K562 (cell line): ENCODE results near the gene UBE2D2. TPM values are rescaled to one million over a fixed set of nuclear protein-coding genes. Genes with fewer than 3 reads are reported as not detected.
A peak's percentile ranks its signal among the peaks of the same experiment; 100 is the strongest.

Source experiments
- ARID4B ChIP-seq: sonication (generic); formaldehyde crosslinking; IDR thresholded peaks from 2 replicates; pipeline ENCODE4 v1.8.0; 2022; ENCODE audit warnings: mild to moderate bottlenecking, missing genetic modification reagents
- DPF2 ChIP-seq: fragments of 450-650 bp; IDR thresholded peaks from 2 replicates; pipeline ENCODE4 v1.6.1; 2016
- EP400 ChIP-seq: fragments of 450-650 bp; IDR thresholded peaks from 2 replicates; pipeline ENCODE4 v1.6.1; 2017; ENCODE audit warnings: antibody characterized with exemption, mild to moderate bottlenecking, moderate library complexity
- FOXP1 ChIP-seq: sonication (generic); formaldehyde crosslinking; IDR thresholded peaks from 2 replicates; pipeline ENCODE4 v1.8.0; 2022; ENCODE audit warnings: mild to moderate bottlenecking, missing genetic modification reagents
- KLF6 ChIP-seq: fragments of 250-450 bp; sonication (Bioruptor Pico); IDR thresholded peaks from 2 replicates; pipeline ENCODE4 v1.4.0; 2020; ENCODE audit warnings: mild to moderate bottlenecking, moderate library complexity, borderline replicate concordance
- NCOA4 ChIP-seq: fragments of 450-650 bp; IDR thresholded peaks from 2 replicates; pipeline ENCODE4 v1.6.1; 2018; ENCODE audit warnings: mild to moderate bottlenecking; ENCODE audit not compliant: partially characterized antibody
- PML ChIP-seq: IDR thresholded peaks from 2 replicates; pipeline ENCODE4 v1.6.1; 2012; ENCODE audit warnings: low read length, inconsistent platforms
- POLR2B ChIP-seq: fragments of 450-650 bp; IDR thresholded peaks from 2 replicates; pipeline ENCODE4 v1.6.1; 2018; ENCODE audit warnings: low read depth; ENCODE audit not compliant: partially characterized antibody
- RAD51 ChIP-seq: fragments of 450-650 bp; IDR thresholded peaks from 2 replicates; pipeline ENCODE4 v1.7.1; 2016; ENCODE audit warnings: low read depth, mild to moderate bottlenecking, borderline replicate concordance
- RBM34 ChIP-seq: fragments of 200-400 bp; formaldehyde crosslinking; IDR thresholded peaks from 2 replicates; pipeline ENCODE4 v1.6.1; 2018; ENCODE audit warnings: low read length, borderline replicate concordance; ENCODE audit not compliant: insufficient read depth
- RBM39 ChIP-seq: fragments of 200-400 bp; formaldehyde crosslinking; optimal IDR thresholded peaks from 2 replicates; pipeline ENCODE3; 2018; ENCODE audit warnings: low read depth, low read length
- SRSF3 ChIP-seq: fragments of 200-400 bp; formaldehyde crosslinking; IDR thresholded peaks from 2 replicates; pipeline ENCODE4 v1.6.1; 2016; ENCODE audit warnings: mild to moderate bottlenecking, low read length, moderate library complexity; ENCODE audit not compliant: insufficient read depth
- TEAD2 ChIP-seq: fragments of 450-650 bp; IDR thresholded peaks from 2 replicates; pipeline ENCODE4 v1.6.1; 2016; ENCODE audit warnings: missing genetic modification characterization, control low read depth, missing compliant biosample characterization
- THRA ChIP-seq: fragments of 450-650 bp; IDR thresholded peaks from 2 replicates; pipeline ENCODE4 v1.6.1; 2017; ENCODE audit warnings: mild to moderate bottlenecking, moderate library complexity
- VEZF1 ChIP-seq: fragments of 200-800 bp; sonication (Bioruptor generic); IDR thresholded peaks from 2 replicates; pipeline ENCODE4 v1.6.1; 2017; ENCODE audit warnings: missing genetic modification characterization, missing compliant biosample characterization
- ZBTB9 ChIP-seq: fragments of 450-650 bp; formaldehyde crosslinking; IDR thresholded peaks from 2 replicates; pipeline ENCODE4 v1.4.0; 2020; ENCODE audit warnings: mild to moderate bottlenecking, moderate library complexity
- ZKSCAN8 ChIP-seq: fragments of 200-800 bp; sonication (Bioruptor generic); IDR thresholded peaks from 2 replicates; pipeline ENCODE4 v1.6.1; 2016; ENCODE audit warnings: missing genetic modification characterization, missing compliant biosample characterization
- ZNF561 ChIP-seq: fragments of 450-650 bp; formaldehyde crosslinking; conservative IDR thresholded peaks from 2 replicates; pipeline ENCODE4 v1.4.0; 2020; ENCODE audit warnings: mild to moderate bottlenecking, moderate library complexity
- ZNF57 ChIP-seq: fragments of 450-650 bp; formaldehyde crosslinking; IDR thresholded peaks from 2 replicates; pipeline ENCODE4 v1.4.0; 2020; ENCODE audit warnings: mild to moderate bottlenecking, moderate library complexity
- ZSCAN29 ChIP-seq: fragments of 450-650 bp; IDR thresholded peaks from 2 replicates; pipeline ENCODE4 v1.6.1; 2017
- polyA plus RNA-seq, 8 experiments: library from polyadenylated mRNA; depleted of rRNA in 4 of 8; stranded (reverse) in 5 of 8; unstranded in 3 of 8; fragments of >200 nt; fragmentation: Nextera tagmentation in 2 of 8; fragmentation: Illumina TruSeq in 1 of 8; extraction: Ambion mirVana in 2 of 8; extraction: Trizol in 1 of 8; gene quantifications; 2 replicates each; pipeline versions ENCODE4 v1.2.1 to v1.2.3, GENCODE V29; 2011 to 2014; ENCODE audit warnings: inconsistent platforms in 1 of 8, missing spikeins in 1 of 8
- total RNA-seq, 7 experiments: library from RNA; depleted of rRNA in 6 of 7; stranded (reverse); fragments of >200 nt in 6 of 7; fragmentation: Illumina TruSeq in 2 of 7; extraction: Trizol in 2 of 7; gene quantifications; 2 replicates each; pipeline versions ENCODE4 v1.2.1 to v1.2.3, GENCODE V29; 2011 to 2021; ENCODE audit warnings: low replicate concordance in 1 of 7

UBE2D2 gene
- total and polyA plus RNA-seq, 9 of the 15 experiments (the other 6 are each of a cell fraction or from before 2014, with no cell fraction given): 53.6 to 198 (median 122) TPM

GRCh38 chr5:139637438-139638089, 76.4 kb downstream of the UBE2D2 start (continued):
- TF ChIP-seq ZBTB9 (CRISPR knock-in tag) (peak; percentile 14; the same call in 1 of the 2 replicates), PML (peak; percentile 58; the same call in 1 of the 2 replicates), FOXP1 (CRISPR knock-in tag) (peak; percentile 64; the same call in 1 of the 2 replicates), RAD51 (no peak), THRA (no peak), ZSCAN29 (peak; percentile 71; the same call in 1 of the 2 replicates), VEZF1 (CRISPR knock-in tag) (peak; percentile 97), EP400 (peak; percentile 93; the same call in 1 of the 2 replicates), POLR2B (peak; percentile 33), SRSF3 (no peak), ARID4B (CRISPR knock-in tag) (peak; percentile 90), RBM39 (no peak), ZNF561 (CRISPR knock-in tag) (no peak), KLF6 (CRISPR knock-in tag) (no peak), ZNF57 (CRISPR knock-in tag) (no peak), DPF2 (peak; percentile 86), RBM34 (no peak), TEAD2 (tag) (no peak), NCOA4 (no peak), ZKSCAN8 (CRISPR knock-in tag) (no peak)
